GM12878 (cell line): ENCODE measurements around the gene KCNN1. TPM values are rescaled to one million over a fixed set of nuclear protein-coding genes. Genes with fewer than 3 reads are reported as not detected.

Experiments used
- ATAC-seq: fragments of 200-7000 bp; cut with Tn5 transposase; 3 replicates; pipeline ENCODE4 v1.9.1; 2020; ENCODE audit warnings: mild to moderate bottlenecking, moderate library complexity
- BruUV-seq: library from RNA; stranded (reverse); fragments of 400-500 nt; replicated peaks from 2 replicates; lab custom pipeline; 2021; lab: Mats Ljungman, UMichigan
- CTCF ChIA-PET: fragments of 300-600 bp; sonication (Branson Sonifier 250); formaldehyde crosslinking; extraction: SDS; loops from one replicate; lab custom pipeline; 2021; ENCODE audit warnings: inconsistent platforms; lab: Yijun Ruan, JAX
- POLR2A ChIA-PET: fragments of 350-600 bp; formaldehyde crosslinking; extraction: SDS; loops from one replicate; lab custom pipeline; 2021; ENCODE audit warnings: inconsistent platforms; lab: Charles Lee
- RAD21 ChIA-PET: fragments of 300-600 bp; sonication (Branson Sonifier 250); formaldehyde crosslinking; loops from one replicate; lab custom pipeline; 2023; ENCODE audit warnings: antibody characterized with exemption; ENCODE audit not compliant: unreplicated experiment; lab: Charles Lee
- SMC1A ChIA-PET: fragments of 300-600 bp; sonication (Branson Sonifier 250); formaldehyde crosslinking; loops from one replicate; lab custom pipeline; 2023; ENCODE audit not compliant: unreplicated experiment, uncharacterized antibody; lab: Charles Lee
- DNase-seq: peaks from one replicate; pipeline ENCODE4 v3.0.0-alpha.2; 2011; ENCODE audit warnings: low read depth, low spot score
- FAIRE-seq: peaks from 3 replicates; lab custom pipeline; 2011; peaks lifted over from hg19 to GRCh38; lab: Jason Lieb, UNC
- H2AFZ ChIP-seq: 2 replicates; pipeline ENCODE4 v1.6.0; 2011; ENCODE audit warnings: low read depth, low read length, control low read depth; ENCODE audit not compliant: control insufficient read depth
- H3K27ac ChIP-seq: 2 replicates; pipeline ENCODE4 v1.5.1; 2011; ENCODE audit warnings: control low read depth; ENCODE audit not compliant: control insufficient read depth, insufficient read depth
- H3K27me3 ChIP-seq, 2 experiments: replicated peaks in 1 of 2; 2 replicates each; pipeline versions ENCODE4 v1.6.0 to v1.6.1; 2011; ENCODE audit warnings: low read length in 1 of 2; ENCODE audit not compliant: control insufficient read depth in 2 of 2, insufficient read depth in 2 of 2
- H3K36me3 ChIP-seq, 2 experiments: 2 replicates each; pipeline ENCODE4 v1.5.1; 2011; ENCODE audit warnings: low read length in 1 of 2; ENCODE audit not compliant: control insufficient read depth in 2 of 2, insufficient read depth in 2 of 2
- H3K4me1 ChIP-seq: 2 replicates; pipeline ENCODE4 v1.6.1; 2011; ENCODE audit warnings: mild to moderate bottlenecking, low read length, moderate library complexity, mixed read lengths; ENCODE audit not compliant: control insufficient read depth, insufficient read depth
- H3K4me2 ChIP-seq: 2 replicates; pipeline ENCODE4 v1.6.0; 2011; ENCODE audit warnings: control low read depth; ENCODE audit not compliant: control insufficient read depth, insufficient read depth
- H3K4me3 ChIP-seq: fragments of 200-600 bp; sonication (generic); 2 replicates; pipeline ENCODE4 v1.5.1; 2016
- H3K79me2 ChIP-seq: 2 replicates; pipeline ENCODE4 v1.6.0; 2011; ENCODE audit warnings: low read length; ENCODE audit not compliant: control insufficient read depth, insufficient read depth
- H3K9ac ChIP-seq: 2 replicates; pipeline ENCODE4 v1.8.0; 2011; ENCODE audit warnings: low read length, control low read depth, mixed read lengths; ENCODE audit not compliant: control insufficient read depth, insufficient read depth
- H3K9me3 ChIP-seq: replicated peaks from 3 replicates; pipeline ENCODE4 v1.5.1; 2011; ENCODE audit warnings: mild to moderate bottlenecking, low read length; ENCODE audit not compliant: control insufficient read depth, insufficient read depth
- H4K20me1 ChIP-seq: 2 replicates; pipeline ENCODE4 v1.6.0; 2011; ENCODE audit not compliant: control insufficient read depth, insufficient read depth
- CEBPZ ChIP-seq: fragments of 150-350 bp; IDR thresholded peaks from 2 replicates; pipeline ENCODE4 v1.6.1; 2016; ENCODE audit warnings: low read depth, low read length
- CREM ChIP-seq: IDR thresholded peaks from 2 replicates; pipeline ENCODE4 v1.6.1; 2014; ENCODE audit warnings: antibody characterized with exemption, low read depth
- FOS ChIP-seq: IDR thresholded peaks from 3 replicates; pipeline ENCODE4 v1.6.1; 2011; ENCODE audit warnings: borderline replicate concordance; ENCODE audit not compliant: insufficient read length; ENCODE audit errors: extremely low read depth
- FOXM1 ChIP-seq: IDR thresholded peaks from 2 replicates; pipeline ENCODE4 v1.6.1; 2012; ENCODE audit warnings: low read depth, mild to moderate bottlenecking, inconsistent platforms, low read length, moderate library complexity
- HSF1 ChIP-seq: fragments of 150-350 bp; IDR thresholded peaks from 2 replicates; pipeline ENCODE4 v1.6.1; 2014; ENCODE audit warnings: mild to moderate bottlenecking, low read depth, low read length
- MXI1 ChIP-seq: fragments of 150-350 bp; IDR thresholded peaks from 2 replicates; pipeline ENCODE4 v1.6.1; 2011; ENCODE audit warnings: low read depth, mild to moderate bottlenecking, inconsistent platforms, low read length, improper control_type of control experiment
- NKRF ChIP-seq: fragments of 450-650 bp; conservative IDR thresholded peaks from 2 replicates; pipeline ENCODE4 v1.6.1; 2017; ENCODE audit warnings: mild to moderate bottlenecking, moderate library complexity
- NR2C2 ChIP-seq: IDR thresholded peaks from 2 replicates; pipeline ENCODE4 v1.6.1; 2011; ENCODE audit warnings: borderline replicate concordance, low read depth; ENCODE audit not compliant: control insufficient read depth, insufficient read length
- PRDM15 ChIP-seq: fragments of 450-650 bp; formaldehyde crosslinking; IDR thresholded peaks from 2 replicates; pipeline ENCODE4 v1.4.0; 2020; ENCODE audit warnings: mild to moderate bottlenecking, moderate library complexity
- WGBS: methylation state at CpG from one replicate; pipeline ENCODE4 v1.1.6; 2016; ENCODE audit warnings: low lambda C conversion rate; ENCODE audit not compliant: insufficient replicate concordance, insufficient coverage; ENCODE audit errors: missing lambda C conversion rate; 5-methylcytosine and 5-hydroxymethylcytosine counted together
- in situ Hi-C: fragments of 300-500 bp; cut with MboI; formaldehyde crosslinking; loops from 9 replicates; pipeline ENCODE4 v1.14.3; 2018; ENCODE audit warnings: mixed read lengths
- intact Hi-C: fragments of 100-400 bp; cut with micrococcal nuclease; formaldehyde crosslinking; loops from one replicate; pipeline ENCODE4 v1.14.2; 2022; ENCODE audit not compliant: unreplicated experiment
- polyA plus RNA-seq, 11 experiments: library from polyadenylated mRNA; depleted of rRNA in 4 of 11; unstranded in 6 of 11; stranded (reverse) in 5 of 11; fragments of >200 nt; fragmentation: Nextera tagmentation in 4 of 11; fragmentation: Illumina TruSeq in 1 of 11; extraction: Ambion mirVana in 4 of 11; extraction: Trizol in 1 of 11; gene quantifications; 1 replicate in 1 of 11; 2 replicates in 10 of 11; pipeline versions ENCODE4 v1.2.1 to v1.2.3, GENCODE V29; 2011 to 2016; ENCODE audit warnings: inconsistent platforms in 2 of 11, missing spikeins in 2 of 11, low read depth in 1 of 11
- total RNA-seq, 4 experiments: library from RNA; depleted of rRNA in 3 of 4; stranded (reverse); fragments of >200 nt in 3 of 4; fragmentation: Illumina TruSeq in 1 of 4; extraction: Trizol in 1 of 4; gene quantifications; 2 replicates each; pipeline versions ENCODE4 v1.2.1 to v1.2.3, GENCODE V29; 2013 to 2021

Gene KCNN1
- total and polyA plus RNA-seq, 10 of the 15 experiments (the other 5 are each of a cell fraction or from before 2014, with no cell fraction given) = 0.02 to 0.95 (median 0.16) TPM; not detected in 1

- Histone ChIP-seq H2AFZ (no peak overlapping the region), H3K9me3 (no peaks in the 10 kb centered on the region), H3K4me2 (no peak overlapping the region), H4K20me1 (no peaks in the 10 kb centered on the region; the same call in 1 of the 2 replicates), H3K4me3 (no peak overlapping the region), H3K27me3 (peaks cover 4 to 11% of the 10 kb centered on the region in 2 experiments), H3K4me1 (no peaks in the 10 kb centered on the region), H3K9ac (no peak overlapping the region), H3K27ac (no peak overlapping the region), H3K79me2 (no peaks in the 10 kb centered on the region), H3K36me3 (no peaks in the 10 kb centered on the region)
- ChIA-PET SMC1A (interaction anchor here (0.5 kb wide), 1 partner anchor 41 kb away, joined by 5 read pairs; no protein-coding TSS in a partner anchor), CTCF (interaction anchor here (0.6 kb wide), 1 partner anchor 146 kb away, joined by 4 read pairs; no protein-coding TSS in a partner anchor), POLR2A (no interaction called here), RAD21 (interaction anchor here (0.6 to 1.1 kb wide), 2 partner anchors 30 to 49 kb away, joined by 3 to 4 read pairs; no protein-coding TSS in a partner anchor)
- FAIRE-seq = no peak
- intact Hi-C loops = no loop called here
- WGBS = 20% methylated on average over 22 of the region's 35 CpGs
- DNase-seq = no peak
- in situ Hi-C loops = no loop called here
- no peak for ATAC-seq
- no peak for TF ChIP-seq MXI1
- TF ChIP-seq CEBPZ = no peak
- TF ChIP-seq NKRF = no peak
- no peak for TF ChIP-seq HSF1
- no peak for TF ChIP-seq FOXM1
- TF ChIP-seq PRDM15 = no peak
- TF ChIP-seq NR2C2 = no peak
- no peak for TF ChIP-seq FOS
- no peak for TF ChIP-seq CREM
- no TSS peak for BruUV-seq
Observed at GRCh38 chr19:17967257-17968051, 547 bp downstream of the KCNN1 start.
